DMS53 (cell line): Measurements from ENCODE around the gene SUV39H1.
"Not testable (repeated sequence)": the region's sequence is repeated elsewhere in the genome, so short reads cannot be mapped to it uniquely, and the experiment has no call there.

Experiments used
- DNase-seq: peaks from one replicate; lab custom pipeline; 2025; lab: John Stamatoyannopoulos, UW

The SUV39H1 gene

GRCh38 chrX:48696301-48696908 lies at the start of gene SUV39H1:
Gene SUV39H1 (plus strand): TSS chrX:48696734. CDS start chrX:48696785, 51 bp downstream.
- peak; percentile 96 for DNase-seq

GRCh38 chrX:48648336-48648751 lies 48.2 kb upstream of the SUV39H1 start:
- peak; percentile 56 for DNase-seq

- peak; percentile 28 for DNase-seq
Observed at GRCh38 chrX:48649102-48649501, 47.4 kb upstream of the SUV39H1 start.

- DNase-seq, result not testable (repeated sequence)
Observed at GRCh38 chrX:48652055-48652579, 44.4 kb upstream of the SUV39H1 start.

- peak; percentile 4 for DNase-seq
Observed at GRCh38 chrX:48654746-48655145, 41.8 kb upstream of the SUV39H1 start.

- DNase-seq, result not testable (repeated sequence)
Observed at GRCh38 chrX:48659686-48660085, 36.8 kb upstream of the SUV39H1 start.

- no peak for DNase-seq
Observed at GRCh38 chrX:48663241-48663640, 33.3 kb upstream of the SUV39H1 start.

GRCh38 chrX:48664156-48664555 lies 32.4 kb upstream of the SUV39H1 start:
- DNase-seq, result no peak

GRCh38 chrX:48665991-48666390 lies 30.5 kb upstream of the SUV39H1 start:
- no peak for DNase-seq

GRCh38 chrX:48666649-48667048 lies 29.9 kb upstream of the SUV39H1 start:
- no peak for DNase-seq

GRCh38 chrX:48667509-48667908 lies 29.0 kb upstream of the SUV39H1 start:
- DNase-seq, result no peak

- DNase-seq, result not testable (repeated sequence)
Observed at GRCh38 chrX:48668187-48668586, 28.3 kb upstream of the SUV39H1 start.

- peak; percentile 94 for DNase-seq
Observed at GRCh38 chrX:48676106-48676892, 20.2 kb upstream of the SUV39H1 start.

- DNase-seq, result peak; percentile 60
Observed at GRCh38 chrX:48676893-48677270, 19.7 kb upstream of the SUV39H1 start.

- no peak for DNase-seq
Observed at GRCh38 chrX:48677516-48677915, 19.0 kb upstream of the SUV39H1 start.

- DNase-seq, result not testable (repeated sequence)
Observed at GRCh38 chrX:48680467-48680866, 16.1 kb upstream of the SUV39H1 start.

GRCh38 chrX:48680925-48681324 lies 15.6 kb upstream of the SUV39H1 start:
- DNase-seq, result not testable (repeated sequence)

- DNase-seq, result no peak
Observed at GRCh38 chrX:48681539-48682183, 14.9 kb upstream of the SUV39H1 start.

GRCh38 chrX:48682795-48683194 lies 13.7 kb upstream of the SUV39H1 start:
- DNase-seq, result not testable (repeated sequence)

GRCh38 chrX:48683411-48683982 lies 13.0 kb upstream of the SUV39H1 start, which contains the start of gene WAS:
Gene WAS (plus strand): TSS chrX:48683799. CDS start chrX:48683854, 55 bp downstream.
- no peak for DNase-seq

GRCh38 chrX:48684134-48684533 lies 12.4 kb upstream of the SUV39H1 start:
- no peak for DNase-seq

GRCh38 chrX:48685416-48685815 lies 11.1 kb upstream of the SUV39H1 start:
- DNase-seq, result no peak
